IMR-90 (cell line): ENCODE measurements around the gene EIF2AK2. TPM values are rescaled to one million over a fixed set of nuclear protein-coding genes. Genes with fewer than 3 reads are reported as not detected.

Experiments used
- ATAC-seq: fragments of 200-7000 bp; cut with Tn5 transposase; 2 replicates; pipeline ENCODE4 v1.9.1; 2020; ENCODE audit warnings: low read depth, mild to moderate bottlenecking, moderate library complexity
- Bru-seq: library from RNA; stranded (reverse); fragments of 400-500 nt; gene quantifications from one replicate; lab custom pipeline; 2021; lab: Mats Ljungman, UMichigan
- BruChase-seq, 2 experiments: library from RNA; stranded (reverse); fragments of 400-500 nt; gene quantifications; one replicate each; lab custom pipeline; 2021; lab: Mats Ljungman, UMichigan
- BruUV-seq: library from RNA; stranded (reverse); fragments of 400-500 nt; replicated peaks from 2 replicates; lab custom pipeline; 2021; lab: Mats Ljungman, UMichigan
- CTCF ChIA-PET: fragments of 300-600 bp; formaldehyde crosslinking; extraction: SDS; loops from one replicate; lab custom pipeline; 2021; ENCODE audit warnings: antibody characterized with exemption; lab: Yijun Ruan, JAX
- POLR2A ChIA-PET: fragments of 300-600 bp; sonication (Branson Sonifier 250); formaldehyde crosslinking; loops from one replicate; lab custom pipeline; 2022; ENCODE audit warnings: antibody characterized with exemption; ENCODE audit not compliant: unreplicated experiment; lab: Charles Lee
- DNase-seq: peaks from one replicate; pipeline ENCODE4 v3.0.0; 2013
- H2AFZ ChIP-seq: replicated peaks from 2 replicates; pipeline ENCODE3; 2013; ENCODE audit warnings: low read length, mild to moderate bottlenecking; ENCODE audit not compliant: poor library complexity
- H2AK5ac ChIP-seq: 2 replicates; pipeline ENCODE4 v1.6.1; 2013; ENCODE audit warnings: low read depth, low read length, inconsistent platforms
- H2AK9ac ChIP-seq: replicated peaks from 2 replicates; pipeline ENCODE3; 2013; ENCODE audit warnings: mild to moderate bottlenecking, low read depth, low read length, moderate library complexity; ENCODE audit not compliant: poor library complexity
- H2BK120ac ChIP-seq: 2 replicates; pipeline ENCODE4 v1.6.1; 2013; ENCODE audit warnings: low read depth, low read length, inconsistent platforms
- H2BK15ac ChIP-seq: 3 replicates; pipeline ENCODE4 v1.6.1; 2013; ENCODE audit warnings: low read depth, low read length, inconsistent platforms
- H2BK20ac ChIP-seq: 2 replicates; pipeline ENCODE4 v1.6.1; 2013; ENCODE audit warnings: low read depth, mild to moderate bottlenecking, inconsistent platforms, low read length, moderate library complexity
- H2BK5ac ChIP-seq: 2 replicates; pipeline ENCODE4 v1.6.1; 2013; ENCODE audit warnings: mild to moderate bottlenecking, low read depth, low read length, inconsistent platforms; ENCODE audit not compliant: poor library complexity, severe bottlenecking
- H3K14ac ChIP-seq: replicated peaks from 2 replicates; pipeline ENCODE4 v1.6.1; 2013; ENCODE audit warnings: low read depth, low read length, inconsistent platforms
- H3K18ac ChIP-seq: 2 replicates; pipeline ENCODE4 v1.6.1; 2013; ENCODE audit warnings: low read depth, low read length, control low read depth
- H3K23ac ChIP-seq: 2 replicates; pipeline ENCODE4 v1.6.1; 2013; ENCODE audit warnings: low read depth, low read length, inconsistent platforms
- H3K27ac ChIP-seq: 2 replicates; pipeline ENCODE4 v1.5.1; 2013; ENCODE audit warnings: mild to moderate bottlenecking, control low read depth, low read length; ENCODE audit not compliant: insufficient read depth
- H3K27me3 ChIP-seq: 2 replicates; pipeline ENCODE4 v1.6.1; 2013; ENCODE audit warnings: low read length; ENCODE audit not compliant: control insufficient read depth, insufficient read depth
- H3K36me3 ChIP-seq: 2 replicates; pipeline ENCODE4 v1.6.1; 2013; ENCODE audit warnings: low read length, mixed read lengths; ENCODE audit not compliant: control insufficient read depth, insufficient read depth
- H3K4ac ChIP-seq: 2 replicates; pipeline ENCODE4 v1.6.1; 2013; ENCODE audit warnings: low read depth, low read length, inconsistent platforms
- H3K4me1 ChIP-seq: 2 replicates; pipeline ENCODE4 v1.6.1; 2013; ENCODE audit warnings: low read length, mixed read lengths; ENCODE audit not compliant: control insufficient read depth, insufficient read depth
- H3K4me2 ChIP-seq: 2 replicates; pipeline ENCODE4 v1.6.1; 2013; ENCODE audit warnings: low read depth, mild to moderate bottlenecking, control low read depth, low read length, moderate library complexity
- H3K4me3 ChIP-seq: 2 replicates; pipeline ENCODE4 v1.5.1; 2013; ENCODE audit warnings: low read depth, mild to moderate bottlenecking, control low read depth, low read length, moderate library complexity; ENCODE audit not compliant: insufficient read depth
- H3K56ac ChIP-seq: 2 replicates; pipeline ENCODE4 v1.6.1; 2013; ENCODE audit warnings: low read length, inconsistent platforms; ENCODE audit not compliant: insufficient read depth; ENCODE audit errors: extremely low read depth
- H3K79me1 ChIP-seq, 2 experiments: 2 replicates each; pipeline ENCODE4 v1.6.1; 2013; ENCODE audit warnings: low read length in 2 of 2, inconsistent platforms in 1 of 2, low read depth in 1 of 2
- H3K9ac ChIP-seq: 2 replicates; pipeline ENCODE4 v1.6.1; 2013; ENCODE audit warnings: low read depth, low read length, control low read depth
- H3K9me1 ChIP-seq: 2 replicates; pipeline ENCODE4 v1.6.1; 2013; ENCODE audit warnings: low read length, inconsistent platforms; ENCODE audit not compliant: insufficient read depth
- H3K9me3 ChIP-seq: 2 replicates; pipeline ENCODE4 v1.6.1; 2013; ENCODE audit warnings: low read length; ENCODE audit not compliant: control insufficient read depth, insufficient read depth
- H4K20me1 ChIP-seq: 2 replicates; pipeline ENCODE4 v1.6.1; 2013; ENCODE audit warnings: low read length, inconsistent platforms; ENCODE audit not compliant: insufficient read depth
- H4K5ac ChIP-seq: 2 replicates; pipeline ENCODE4 v1.6.1; 2013; ENCODE audit warnings: mild to moderate bottlenecking, low read depth, low read length, control low read depth
- H4K8ac ChIP-seq, 2 experiments: 2 replicates each; pipeline ENCODE4 v1.6.1; 2013; ENCODE audit warnings: low read depth in 2 of 2, low read length in 2 of 2, control low read depth in 1 of 2, inconsistent platforms in 1 of 2
- H4K91ac ChIP-seq: 2 replicates; pipeline ENCODE4 v1.6.1; 2013; ENCODE audit warnings: low read depth, low read length, inconsistent platforms; ENCODE audit not compliant: insufficient read depth
- CEBPB ChIP-seq: IDR thresholded peaks from 2 replicates; pipeline ENCODE4 v1.6.1; 2012; ENCODE audit warnings: low read depth, low read length, improper control_type of control experiment
- CHD1 ChIP-seq: IDR thresholded peaks from 2 replicates; pipeline ENCODE4 v1.6.1; 2012; ENCODE audit warnings: low read depth, low read length, improper control_type of control experiment
- FOS ChIP-seq: fragments of 150-350 bp; IDR thresholded peaks from 2 replicates; pipeline ENCODE4 v1.6.1; 2016; ENCODE audit warnings: low read depth, low read length
- MAFK ChIP-seq: IDR thresholded peaks from 2 replicates; pipeline ENCODE4 v1.6.1; 2012; ENCODE audit warnings: low read depth, low read length, improper control_type of control experiment
- MAZ ChIP-seq: IDR thresholded peaks from 2 replicates; pipeline ENCODE4 v1.6.1; 2012; ENCODE audit warnings: low read depth, mild to moderate bottlenecking, low read length, improper control_type of control experiment, moderate library complexity, borderline replicate concordance
- MXI1 ChIP-seq: IDR thresholded peaks from 2 replicates; pipeline ENCODE4 v1.6.1; 2012; ENCODE audit warnings: low read depth, mild to moderate bottlenecking, low read length, moderate library complexity, borderline replicate concordance
- NFE2L2 ChIP-seq: fragments of 150-350 bp; IDR thresholded peaks from 2 replicates; pipeline ENCODE4 v1.6.1; 2016; ENCODE audit warnings: low read depth, mild to moderate bottlenecking, low read length
- POLR2A ChIP-seq: IDR thresholded peaks from 2 replicates; pipeline ENCODE4 v1.6.1; 2012; ENCODE audit warnings: mild to moderate bottlenecking, low read depth, low read length
- RCOR1 ChIP-seq: IDR thresholded peaks from 2 replicates; pipeline ENCODE4 v1.6.1; 2012; ENCODE audit warnings: mild to moderate bottlenecking, low read length, improper control_type of control experiment; ENCODE audit not compliant: insufficient replicate concordance
- RFX5 ChIP-seq: IDR thresholded peaks from 2 replicates; pipeline ENCODE4 v1.8.0; 2012; ENCODE audit warnings: low read depth, mild to moderate bottlenecking, low read length, moderate library complexity
- WGBS, 2 experiments: methylation state at CpG; one replicate each; pipeline versions ENCODE4 v1.1.5 to v1.1.7; 2013; ENCODE audit warnings: missing lambda C conversion rate in 2 of 2; ENCODE audit not compliant: insufficient read length in 1 of 2; ENCODE audit errors: extremely low coverage in 2 of 2; 5-methylcytosine and 5-hydroxymethylcytosine counted together
- dilution Hi-C: fragments of 300-500 bp; cut with HindIII; formaldehyde crosslinking; loops from one replicate; pipeline ENCODE4 v1.14.3; 2018; ENCODE audit warnings: low sequenced_read_pairs; ENCODE audit not compliant: unreplicated experiment
- in situ Hi-C: fragments of 300-500 bp; cut with MboI; formaldehyde crosslinking; loops from 3 replicates; pipeline ENCODE4 v1.14.3; 2019; ENCODE audit warnings: low sequenced_read_pairs, inconsistent platforms, mixed read lengths
- intact Hi-C: fragments of 100-400 bp; cut with micrococcal nuclease; formaldehyde crosslinking; loops from 2 replicates; pipeline ENCODE4 v1.10.0; 2022
- long read RNA-seq: library from polyadenylated mRNA; unstranded; transcript quantifications from one replicate; pipeline ENCODE4 v2.0.0, GENCODE V29; 2021; ENCODE audit not compliant: unreplicated experiment
- polyA plus RNA-seq, 3 experiments: library from polyadenylated mRNA; depleted of rRNA; stranded (reverse); fragments of >200 nt; gene quantifications; 2 replicates each; pipeline ENCODE4 v1.2.3, GENCODE V29; 2012; ENCODE audit warnings: low replicate concordance in 1 of 3
- total RNA-seq: library from RNA; depleted of rRNA; stranded (reverse); fragments of >200 nt; gene quantifications from 2 replicates; pipeline ENCODE4 v1.2.3, GENCODE V29; 2012; rRNA removed
- TF ChIP-seq, protein P1 (sequence below): fragments of 150-350 bp; IDR thresholded peaks from 2 replicates; pipeline ENCODE4 v1.6.1; 2016; ENCODE audit warnings: low read depth, mild to moderate bottlenecking, low read length, moderate library complexity, borderline replicate concordance
- TF ChIP-seq, protein P2 (sequence below): conservative IDR thresholded peaks from 2 replicates; pipeline ENCODE4 v1.5.1; 2012; ENCODE audit warnings: mild to moderate bottlenecking, low read depth, low read length, improper control_type of control experiment

Gene EIF2AK2
- 16.8 and 32.2 TPM in 2 replicates for total RNA-seq
- polyA plus RNA-seq (2012; rRNA removed): 7.3 and 10.2 TPM in 2 replicates
- polyA plus RNA-seq (2012; cell fraction: cytosol; rRNA removed): 3.1 and 3.5 TPM in 2 replicates
- 2.0 and 9.7 TPM in 2 replicates for polyA plus RNA-seq (2012; cell fraction: nucleus; rRNA removed; ENCODE audit: low replicate concordance)
- percentile 89 among the genes with signal in this experiment for Bru-seq, nascent RNA
- BruChase-seq, experiment 1, labeled RNA remaining after a 6-hour chase: percentile 97 among the genes with signal in this experiment
- BruChase-seq, experiment 2, labeled RNA remaining after a 2-hour chase: percentile 95 among the genes with signal in this experiment
- long read RNA-seq, full-length matches to known transcripts: 17 of 69 reads
- long read RNA-seq, partial matches to known transcripts: 41 of 69 reads
- long read RNA-seq, other reads (novel, unspliced or antisense): 11 of 69 reads

DNA sequence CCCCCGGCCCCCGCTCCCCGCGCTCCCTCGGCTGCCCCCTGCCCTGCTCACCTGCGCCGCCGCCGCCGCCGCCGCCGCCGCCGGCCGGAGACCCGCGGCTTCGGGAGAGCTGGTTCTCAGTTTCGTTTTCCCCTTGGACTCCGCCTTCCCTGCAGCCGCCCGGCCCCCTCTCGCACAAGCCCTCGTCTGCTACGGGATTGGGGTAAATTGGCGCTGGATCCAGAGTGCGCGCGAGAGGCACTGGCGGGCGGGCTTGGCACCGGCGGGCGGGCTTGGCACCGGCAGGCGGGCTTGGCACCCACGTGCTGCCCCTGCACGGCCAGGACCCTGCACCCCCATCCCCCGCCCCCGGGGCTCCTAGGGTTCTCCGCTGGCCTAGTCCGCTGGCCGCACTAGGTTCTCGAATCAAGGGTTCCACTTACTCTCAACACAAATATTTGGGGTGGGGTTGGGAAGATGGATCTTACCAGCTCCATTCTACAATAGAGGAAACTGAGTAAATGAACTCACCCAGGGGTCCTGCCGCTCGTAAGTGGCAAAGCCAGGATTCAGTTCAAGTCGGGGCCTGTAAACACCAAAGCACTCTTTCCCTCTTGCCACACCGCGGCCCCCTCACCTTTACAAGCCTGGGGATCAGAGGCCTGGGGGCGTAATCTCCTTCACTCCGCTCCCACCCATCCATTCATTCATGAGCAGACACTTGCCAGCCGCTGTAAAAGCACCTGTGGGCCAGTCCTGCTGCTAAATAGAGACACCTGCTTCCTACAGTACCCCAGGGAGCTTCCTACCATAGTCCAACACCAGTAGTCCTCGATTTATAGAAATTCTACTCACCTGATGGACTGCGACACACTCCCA is at the start of gene EIF2AK2:
TSS of gene EIF2AK2 (minus strand) at position 124 of the 858 bp plus-strand sequence. CDS start 9,174 bp downstream, outside the sequence.
- DNase-seq: peak; percentile 76
- CTCF ChIA-PET: interaction anchor here (0.6 kb wide), 1 partner anchor 38 kb away, joined by 3 read pairs; no protein-coding TSS in a partner anchor
- peak within 1 kb of the TSS; percentile 2; the same call in 1 of the 2 replicates for H3K18ac ChIP-seq
- peak; percentile 98 for ATAC-seq
- peak within 1 kb of the TSS; percentile 57 for H3K4ac ChIP-seq
- WGBS, 2 experiments: 12% methylated on average over 10 of the region's 55 CpGs; no CpG with 5 or more reads in 1 of the 2 experiments
- H3K14ac ChIP-seq: peak within 1 kb of the TSS; percentile 70
- H2BK20ac ChIP-seq: no peak within 1 kb of the TSS
- peak within 1 kb of the TSS; percentile 77 to 93 for H4K8ac ChIP-seq
- dilution Hi-C loops: no loop called here
- H2AK9ac ChIP-seq: peak within 1 kb of the TSS; percentile 82
- no peaks in the 10 kb centered on the region for H3K9me1 ChIP-seq
- peaks cover 5% of the 10 kb centered on the region; the same call in 1 of the 2 replicates for H3K4me1 ChIP-seq
- intact Hi-C loops: loop anchor here (5.0 kb wide), 1 partner anchor 55 kb away; no protein-coding TSS in a partner anchor
- H2BK5ac ChIP-seq: peak within 1 kb of the TSS; percentile 58
- H2AFZ ChIP-seq: peak within 1 kb of the TSS; percentile 88
- H3K79me1 ChIP-seq: peaks cover 13 to 32% of the 10 kb centered on the region in 2 experiments
- peak within 1 kb of the TSS; percentile 73 for H3K9ac ChIP-seq
- no peak within 1 kb of the TSS for H2BK120ac ChIP-seq
- H4K91ac ChIP-seq: peak within 1 kb of the TSS; percentile 56; the same call in 1 of the 2 replicates
- no peaks in the 10 kb centered on the region for H4K20me1 ChIP-seq
- H3K4me2 ChIP-seq: peak within 1 kb of the TSS; percentile 83
- H2BK15ac ChIP-seq: no peak within 1 kb of the TSS
- H3K27ac ChIP-seq: peak within 1 kb of the TSS; percentile 69
- no peaks in the 10 kb centered on the region for H3K27me3 ChIP-seq
- no peaks in the 10 kb centered on the region for H3K9me3 ChIP-seq
- BruUV-seq: no TSS peak
- peak within 1 kb of the TSS; percentile 83 for H3K4me3 ChIP-seq
- H3K56ac ChIP-seq: peak within 1 kb of the TSS; percentile 40; the same call in 1 of the 2 replicates
- H3K23ac ChIP-seq: peak within 1 kb of the TSS; percentile 60
- H3K36me3 ChIP-seq: no peaks in the 10 kb centered on the region
- POLR2A ChIA-PET: no interaction called here
- peak within 1 kb of the TSS; percentile 92 for H4K5ac ChIP-seq
- H2AK5ac ChIP-seq: peak within 1 kb of the TSS; percentile 42
- in situ Hi-C loops: loop anchor here (25.0 kb wide), 1 partner anchor 730 kb away; no protein-coding TSS in a partner anchor
- TF ChIP-seq CEBPB: no peak
- no peak for TF ChIP-seq NFE2L2
- TF ChIP-seq MAFK: no peak
- peak; percentile 31; the same call in 1 of the 2 replicates for TF ChIP-seq MAZ
- TF ChIP-seq RCOR1: no peak
- no peak for TF ChIP-seq CHD1
- TF ChIP-seq, protein P1, sequence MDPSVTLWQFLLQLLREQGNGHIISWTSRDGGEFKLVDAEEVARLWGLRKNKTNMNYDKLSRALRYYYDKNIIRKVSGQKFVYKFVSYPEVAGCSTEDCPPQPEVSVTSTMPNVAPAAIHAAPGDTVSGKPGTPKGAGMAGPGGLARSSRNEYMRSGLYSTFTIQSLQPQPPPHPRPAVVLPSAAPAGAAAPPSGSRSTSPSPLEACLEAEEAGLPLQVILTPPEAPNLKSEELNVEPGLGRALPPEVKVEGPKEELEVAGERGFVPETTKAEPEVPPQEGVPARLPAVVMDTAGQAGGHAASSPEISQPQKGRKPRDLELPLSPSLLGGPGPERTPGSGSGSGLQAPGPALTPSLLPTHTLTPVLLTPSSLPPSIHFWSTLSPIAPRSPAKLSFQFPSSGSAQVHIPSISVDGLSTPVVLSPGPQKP: no peak
- TF ChIP-seq POLR2A: no peak
- TF ChIP-seq RFX5: no peak
- TF ChIP-seq, protein P2, sequence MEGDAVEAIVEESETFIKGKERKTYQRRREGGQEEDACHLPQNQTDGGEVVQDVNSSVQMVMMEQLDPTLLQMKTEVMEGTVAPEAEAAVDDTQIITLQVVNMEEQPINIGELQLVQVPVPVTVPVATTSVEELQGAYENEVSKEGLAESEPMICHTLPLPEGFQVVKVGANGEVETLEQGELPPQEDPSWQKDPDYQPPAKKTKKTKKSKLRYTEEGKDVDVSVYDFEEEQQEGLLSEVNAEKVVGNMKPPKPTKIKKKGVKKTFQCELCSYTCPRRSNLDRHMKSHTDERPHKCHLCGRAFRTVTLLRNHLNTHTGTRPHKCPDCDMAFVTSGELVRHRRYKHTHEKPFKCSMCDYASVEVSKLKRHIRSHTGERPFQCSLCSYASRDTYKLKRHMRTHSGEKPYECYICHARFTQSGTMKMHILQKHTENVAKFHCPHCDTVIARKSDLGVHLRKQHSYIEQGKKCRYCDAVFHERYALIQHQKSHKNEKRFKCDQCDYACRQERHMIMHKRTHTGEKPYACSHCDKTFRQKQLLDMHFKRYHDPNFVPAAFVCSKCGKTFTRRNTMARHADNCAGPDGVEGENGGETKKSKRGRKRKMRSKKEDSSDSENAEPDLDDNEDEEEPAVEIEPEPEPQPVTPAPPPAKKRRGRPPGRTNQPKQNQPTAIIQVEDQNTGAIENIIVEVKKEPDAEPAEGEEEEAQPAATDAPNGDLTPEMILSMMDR: no peak
- TF ChIP-seq MXI1: no peak; the same call in 1 of the 2 replicates
- no peak for TF ChIP-seq FOS
